C4-2B (cell line): ENCODE data around the gene LEO1.
A peak's percentile ranks its signal among the peaks of the same experiment; 100 is the strongest.

Source experiments
- H3K27ac ChIP-seq: fragments of 450-650 bp; 2 replicates; pipeline ENCODE4 v1.5.1; 2017
- ZFX ChIP-seq: fragments of 450-650 bp; IDR thresholded peaks from 2 replicates; pipeline ENCODE4 v1.6.1; 2017
- TF ChIP-seq, protein P1 (sequence below): fragments of 450-650 bp; conservative IDR thresholded peaks from 2 replicates; pipeline ENCODE4 v1.5.1; 2017; ENCODE audit warnings: mild to moderate bottlenecking

Gene LEO1

DNA sequence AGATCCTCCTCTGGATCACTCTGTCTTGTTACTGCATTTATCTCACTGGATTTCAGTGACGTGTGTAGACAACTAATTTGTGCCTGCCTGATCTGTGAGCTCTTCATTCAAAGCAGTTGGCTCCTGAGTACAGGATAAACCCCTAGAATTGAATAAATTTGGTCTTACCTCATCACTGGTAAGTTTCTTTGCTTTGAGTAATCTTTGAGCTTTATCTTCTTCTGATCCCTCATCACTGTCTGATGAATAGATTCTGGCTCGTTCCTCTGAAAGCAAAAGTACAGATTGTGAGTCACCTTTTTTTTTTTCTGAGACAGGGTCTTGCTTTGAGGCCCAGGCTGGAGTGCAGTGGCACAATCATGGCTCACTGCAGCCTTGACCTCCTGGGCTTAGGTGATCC lies 24.5 kb downstream of the LEO1 start:
- TF ChIP-seq, protein P1, sequence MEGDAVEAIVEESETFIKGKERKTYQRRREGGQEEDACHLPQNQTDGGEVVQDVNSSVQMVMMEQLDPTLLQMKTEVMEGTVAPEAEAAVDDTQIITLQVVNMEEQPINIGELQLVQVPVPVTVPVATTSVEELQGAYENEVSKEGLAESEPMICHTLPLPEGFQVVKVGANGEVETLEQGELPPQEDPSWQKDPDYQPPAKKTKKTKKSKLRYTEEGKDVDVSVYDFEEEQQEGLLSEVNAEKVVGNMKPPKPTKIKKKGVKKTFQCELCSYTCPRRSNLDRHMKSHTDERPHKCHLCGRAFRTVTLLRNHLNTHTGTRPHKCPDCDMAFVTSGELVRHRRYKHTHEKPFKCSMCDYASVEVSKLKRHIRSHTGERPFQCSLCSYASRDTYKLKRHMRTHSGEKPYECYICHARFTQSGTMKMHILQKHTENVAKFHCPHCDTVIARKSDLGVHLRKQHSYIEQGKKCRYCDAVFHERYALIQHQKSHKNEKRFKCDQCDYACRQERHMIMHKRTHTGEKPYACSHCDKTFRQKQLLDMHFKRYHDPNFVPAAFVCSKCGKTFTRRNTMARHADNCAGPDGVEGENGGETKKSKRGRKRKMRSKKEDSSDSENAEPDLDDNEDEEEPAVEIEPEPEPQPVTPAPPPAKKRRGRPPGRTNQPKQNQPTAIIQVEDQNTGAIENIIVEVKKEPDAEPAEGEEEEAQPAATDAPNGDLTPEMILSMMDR, result no peak
- no peak for TF ChIP-seq ZFX
- no peak overlapping the region for H3K27ac ChIP-seq

DNA sequence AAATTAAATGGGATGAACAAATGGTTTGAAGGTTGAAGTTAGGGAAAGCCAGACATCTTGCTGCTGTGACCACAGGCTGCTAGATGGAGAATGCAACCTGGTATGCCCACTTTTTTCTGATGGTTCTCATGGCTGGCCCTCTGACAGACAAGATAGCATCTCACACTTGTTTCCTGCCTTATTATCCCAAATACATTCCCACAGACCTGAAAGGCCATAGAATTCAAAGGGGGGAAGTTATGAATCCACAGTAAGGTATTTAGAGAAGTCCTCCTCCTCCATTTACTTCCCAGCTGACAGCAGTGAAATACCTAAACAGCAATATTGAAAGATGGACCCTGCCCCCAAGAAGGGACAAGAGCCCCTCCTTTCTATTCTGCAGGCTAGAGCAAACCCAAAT lies 32.4 kb downstream of the LEO1 start:
- TF ChIP-seq ZFX, result no peak
- TF ChIP-seq, protein P1, result no peak
- H3K27ac ChIP-seq, result no peak overlapping the region; the same call in 1 of the 2 replicates

DNA sequence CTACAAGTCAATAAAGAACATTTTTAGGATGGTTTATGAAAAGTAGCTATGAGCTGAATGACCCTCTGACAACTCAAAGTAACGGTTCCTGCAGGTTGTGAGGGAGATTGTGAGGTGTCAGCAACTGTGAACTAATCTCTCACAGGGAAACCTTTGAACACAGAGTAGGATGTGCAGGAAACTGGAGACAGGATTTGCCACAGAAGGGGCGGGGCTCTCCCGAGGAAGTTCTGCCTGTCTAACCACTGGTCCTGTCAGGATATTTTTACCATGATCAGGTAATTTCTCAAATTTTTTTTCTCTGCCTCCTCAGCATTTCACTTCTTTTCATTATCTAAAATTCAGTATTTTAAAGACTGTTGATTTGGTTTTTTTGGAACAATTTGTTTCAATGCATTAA lies 33.3 kb downstream of the LEO1 start:
- H3K27ac ChIP-seq, result no peak overlapping the region
- TF ChIP-seq ZFX, result no peak
- TF ChIP-seq, protein P1, result no peak

DNA sequence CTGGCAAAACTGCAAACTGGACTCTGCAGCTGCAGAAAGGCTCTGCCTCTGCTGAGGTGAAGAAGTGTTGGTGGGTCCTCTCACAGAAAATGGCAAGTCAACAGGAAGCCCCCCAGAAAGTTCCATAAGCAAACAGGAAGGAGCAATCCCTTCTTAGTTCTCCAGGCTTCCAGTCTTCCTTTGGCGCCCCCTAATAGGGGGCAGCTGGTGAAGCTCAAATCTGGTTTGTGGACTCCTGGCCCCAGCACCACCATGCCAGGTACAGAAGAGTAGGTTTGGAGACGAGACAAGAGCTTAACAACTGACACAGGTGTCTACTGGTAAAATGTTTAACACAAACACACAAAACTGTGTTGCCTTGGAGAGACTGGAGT lies 35.5 kb downstream of the LEO1 start:
- TF ChIP-seq, protein P1, result no peak
- no peak for TF ChIP-seq ZFX
- no peak overlapping the region for H3K27ac ChIP-seq

DNA sequence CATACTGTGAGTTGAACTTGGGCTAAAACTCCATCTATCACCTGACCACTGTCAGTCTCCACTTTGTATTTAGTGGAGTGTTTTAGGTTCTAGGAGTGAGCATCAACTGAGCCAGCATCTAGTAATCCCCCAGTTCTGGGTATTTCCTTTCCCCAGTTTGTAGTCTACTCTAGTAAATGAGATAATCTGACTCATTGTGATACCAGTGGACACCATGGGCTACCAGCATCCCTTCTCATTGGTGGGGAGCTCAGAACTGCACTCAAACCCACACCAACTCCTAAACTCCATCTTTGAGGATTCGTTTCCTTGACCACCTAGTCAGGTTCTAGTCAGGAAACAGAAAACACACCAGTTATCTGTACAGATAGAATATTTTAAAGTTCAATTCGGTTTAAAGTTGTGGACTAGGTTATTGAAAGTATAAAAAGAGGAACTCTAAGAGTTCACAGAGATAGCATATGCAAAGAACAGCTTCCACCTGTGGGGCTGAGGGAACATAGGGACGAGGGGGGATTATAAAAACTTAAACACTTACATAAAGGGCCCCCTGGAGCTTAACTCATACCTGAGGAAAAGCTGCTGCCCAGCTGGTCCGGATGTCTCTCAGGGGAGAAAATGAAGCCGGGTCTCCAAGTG lies 36.0 kb downstream of the LEO1 start:
- no peak overlapping the region for H3K27ac ChIP-seq

DNA sequence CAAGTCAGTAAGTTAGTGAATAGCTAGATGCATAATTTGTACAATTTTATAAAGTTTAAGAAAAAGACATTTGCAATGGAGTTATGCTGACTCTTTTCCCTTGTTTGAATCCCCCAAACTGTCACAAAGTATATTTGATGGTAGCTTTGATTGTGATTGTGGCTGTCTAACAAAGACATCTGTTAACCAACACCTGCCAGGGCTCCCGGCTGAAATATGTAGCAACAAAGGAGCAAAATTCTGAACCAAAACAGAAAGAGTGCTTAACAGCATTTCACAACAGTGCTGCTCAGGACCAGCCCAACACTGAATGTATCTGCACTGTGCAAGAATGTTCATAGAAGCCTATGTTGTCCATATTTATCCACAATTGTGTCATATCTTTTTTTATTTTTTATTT lies 39.4 kb downstream of the LEO1 start:
- H3K27ac ChIP-seq, result peak overlapping the region; percentile 8; the same call in 1 of the 2 replicates
- TF ChIP-seq ZFX, result no peak
- TF ChIP-seq, protein P1, result no peak

More for the DNA sequence above, 36.0 kb downstream of the LEO1 start:
- TF ChIP-seq ZFX, result no peak
- TF ChIP-seq, protein P1, result no peak

DNA sequence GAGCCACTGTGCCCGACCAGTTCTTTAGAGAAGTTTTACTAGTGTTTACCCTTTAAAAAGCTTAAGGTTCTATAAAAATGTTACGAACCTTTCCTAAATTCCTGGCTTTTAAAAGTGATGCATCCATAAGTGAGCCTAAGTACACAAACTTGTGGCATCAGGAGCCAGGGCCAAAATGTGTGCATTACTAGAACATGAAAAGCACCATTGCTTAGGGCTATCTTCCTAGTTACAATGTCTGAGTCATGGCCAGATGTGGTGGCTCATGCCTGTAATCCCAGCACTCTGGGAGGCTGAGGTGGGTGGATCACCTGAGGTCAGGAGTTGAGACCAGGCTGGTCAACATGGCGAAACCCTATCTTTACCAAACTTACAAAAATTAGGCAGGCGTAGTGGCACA lies 39.9 kb downstream of the LEO1 start:
- peak overlapping the region; percentile 8; the same call in 1 of the 2 replicates for H3K27ac ChIP-seq
- no peak for TF ChIP-seq ZFX
- TF ChIP-seq, protein P1, result no peak
